Measurements from ENCODE around the gene CSRNP3.

DNA sequence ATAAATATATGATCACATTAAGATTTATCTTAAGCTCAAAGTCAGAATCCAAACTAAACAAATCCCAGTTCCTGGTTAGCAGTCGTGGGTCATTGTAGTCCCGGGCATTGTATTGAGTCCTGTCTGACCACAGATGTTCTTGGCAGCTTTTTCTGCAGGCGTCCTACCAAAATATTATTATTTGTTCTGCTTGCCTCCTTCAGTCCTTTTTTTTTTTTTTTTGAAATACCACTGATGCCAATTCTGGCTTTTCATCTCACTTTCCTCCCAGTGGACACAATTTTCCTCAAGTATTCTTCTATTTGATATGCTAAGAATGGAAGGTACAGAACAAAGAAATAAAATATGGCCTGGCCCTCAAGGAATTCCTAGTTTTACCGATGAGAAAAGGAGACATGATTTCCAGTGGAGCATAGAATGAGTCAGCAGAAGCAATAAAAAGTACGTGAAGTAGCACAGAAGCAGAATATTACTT is 151.6 kb downstream of the CSRNP3 start:
- TF ChIP-seq, protein P1, sequence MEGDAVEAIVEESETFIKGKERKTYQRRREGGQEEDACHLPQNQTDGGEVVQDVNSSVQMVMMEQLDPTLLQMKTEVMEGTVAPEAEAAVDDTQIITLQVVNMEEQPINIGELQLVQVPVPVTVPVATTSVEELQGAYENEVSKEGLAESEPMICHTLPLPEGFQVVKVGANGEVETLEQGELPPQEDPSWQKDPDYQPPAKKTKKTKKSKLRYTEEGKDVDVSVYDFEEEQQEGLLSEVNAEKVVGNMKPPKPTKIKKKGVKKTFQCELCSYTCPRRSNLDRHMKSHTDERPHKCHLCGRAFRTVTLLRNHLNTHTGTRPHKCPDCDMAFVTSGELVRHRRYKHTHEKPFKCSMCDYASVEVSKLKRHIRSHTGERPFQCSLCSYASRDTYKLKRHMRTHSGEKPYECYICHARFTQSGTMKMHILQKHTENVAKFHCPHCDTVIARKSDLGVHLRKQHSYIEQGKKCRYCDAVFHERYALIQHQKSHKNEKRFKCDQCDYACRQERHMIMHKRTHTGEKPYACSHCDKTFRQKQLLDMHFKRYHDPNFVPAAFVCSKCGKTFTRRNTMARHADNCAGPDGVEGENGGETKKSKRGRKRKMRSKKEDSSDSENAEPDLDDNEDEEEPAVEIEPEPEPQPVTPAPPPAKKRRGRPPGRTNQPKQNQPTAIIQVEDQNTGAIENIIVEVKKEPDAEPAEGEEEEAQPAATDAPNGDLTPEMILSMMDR (IDR thresholded peaks at IDR 0.05 in 2 of 3, conservative IDR thresholded peaks at IDR 0.05 in 1 of 3; ENCODE audit: borderline replicate concordance in 1 of 3, insufficient read depth in 1 of 3, low read depth in 2 of 3, low read length in 2 of 3) = no peak
- TF ChIP-seq SRF (IDR thresholded peaks at IDR 0.05; ENCODE audit: low read depth) (no peak), ZNF274 (IDR thresholded peaks at IDR 0.05; ENCODE audit: low read depth, low read length) (no peak), CEBPB (IDR thresholded peaks at IDR 0.05; ENCODE audit: low read depth) (no peak)
- TF ChIP-seq, protein P2, sequence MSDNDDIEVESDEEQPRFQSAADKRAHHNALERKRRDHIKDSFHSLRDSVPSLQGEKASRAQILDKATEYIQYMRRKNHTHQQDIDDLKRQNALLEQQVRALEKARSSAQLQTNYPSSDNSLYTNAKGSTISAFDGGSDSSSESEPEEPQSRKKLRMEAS (IDR thresholded peaks at IDR 0.05) = no peak
- TF ChIP-seq, protein P3, sequence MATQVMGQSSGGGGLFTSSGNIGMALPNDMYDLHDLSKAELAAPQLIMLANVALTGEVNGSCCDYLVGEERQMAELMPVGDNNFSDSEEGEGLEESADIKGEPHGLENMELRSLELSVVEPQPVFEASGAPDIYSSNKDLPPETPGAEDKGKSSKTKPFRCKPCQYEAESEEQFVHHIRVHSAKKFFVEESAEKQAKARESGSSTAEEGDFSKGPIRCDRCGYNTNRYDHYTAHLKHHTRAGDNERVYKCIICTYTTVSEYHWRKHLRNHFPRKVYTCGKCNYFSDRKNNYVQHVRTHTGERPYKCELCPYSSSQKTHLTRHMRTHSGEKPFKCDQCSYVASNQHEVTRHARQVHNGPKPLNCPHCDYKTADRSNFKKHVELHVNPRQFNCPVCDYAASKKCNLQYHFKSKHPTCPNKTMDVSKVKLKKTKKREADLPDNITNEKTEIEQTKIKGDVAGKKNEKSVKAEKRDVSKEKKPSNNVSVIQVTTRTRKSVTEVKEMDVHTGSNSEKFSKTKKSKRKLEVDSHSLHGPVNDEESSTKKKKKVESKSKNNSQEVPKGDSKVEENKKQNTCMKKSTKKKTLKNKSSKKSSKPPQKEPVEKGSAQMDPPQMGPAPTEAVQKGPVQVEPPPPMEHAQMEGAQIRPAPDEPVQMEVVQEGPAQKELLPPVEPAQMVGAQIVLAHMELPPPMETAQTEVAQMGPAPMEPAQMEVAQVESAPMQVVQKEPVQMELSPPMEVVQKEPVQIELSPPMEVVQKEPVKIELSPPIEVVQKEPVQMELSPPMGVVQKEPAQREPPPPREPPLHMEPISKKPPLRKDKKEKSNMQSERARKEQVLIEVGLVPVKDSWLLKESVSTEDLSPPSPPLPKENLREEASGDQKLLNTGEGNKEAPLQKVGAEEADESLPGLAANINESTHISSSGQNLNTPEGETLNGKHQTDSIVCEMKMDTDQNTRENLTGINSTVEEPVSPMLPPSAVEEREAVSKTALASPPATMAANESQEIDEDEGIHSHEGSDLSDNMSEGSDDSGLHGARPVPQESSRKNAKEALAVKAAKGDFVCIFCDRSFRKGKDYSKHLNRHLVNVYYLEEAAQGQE (IDR thresholded peaks at IDR 0.05; ENCODE audit: low read depth) = no peak
